Astrocyte of the spinal cord (primary cell): ENCODE data around the gene ATG7.

ENCODE experiments used
- DNase-seq: peaks from one replicate; pipeline ENCODE4 v3.0.0; 2011; ENCODE audit warnings: low read depth, low spot score
- H3K4me3 ChIP-seq: 2 replicates; pipeline ENCODE4 v1.5.1; 2011; ENCODE audit warnings: low read depth, mild to moderate bottlenecking, low read length, moderate library complexity
- CTCF ChIP-seq: IDR thresholded peaks from 2 replicates; pipeline ENCODE4 v1.5.1; 2012; ENCODE audit warnings: low read depth, mild to moderate bottlenecking, low read length, inconsistent platforms
- in situ Hi-C: cut with HindIII; loops from 2 replicates; pipeline ENCODE4 v1.10.0; 2017; ENCODE audit warnings: low sequenced_read_pairs

The ATG7 gene

DNA sequence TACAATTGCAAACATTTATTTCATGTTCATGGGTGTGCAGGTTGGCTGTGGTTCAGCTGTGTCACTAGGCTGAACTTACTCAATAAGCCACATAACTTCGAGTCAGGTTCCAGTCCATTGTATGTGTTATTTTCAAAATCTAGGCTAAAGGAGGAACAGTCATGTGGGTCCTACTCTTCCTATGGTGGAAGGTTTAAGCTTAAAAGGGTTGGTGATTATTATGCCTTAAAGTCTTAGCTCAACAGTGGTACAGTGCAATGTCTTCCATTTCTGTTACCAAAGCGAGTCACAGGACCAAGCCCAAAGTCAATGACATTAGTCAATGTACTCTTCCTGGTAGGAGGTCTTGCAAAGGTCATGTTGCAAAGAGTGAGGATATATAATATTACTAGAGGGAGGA lies 78.2 kb downstream of the ATG7 start:
- DNase-seq: no peak
- TF ChIP-seq CTCF: no peak
- in situ Hi-C loops: no loop called here
- no peak overlapping the region for H3K4me3 ChIP-seq

DNA sequence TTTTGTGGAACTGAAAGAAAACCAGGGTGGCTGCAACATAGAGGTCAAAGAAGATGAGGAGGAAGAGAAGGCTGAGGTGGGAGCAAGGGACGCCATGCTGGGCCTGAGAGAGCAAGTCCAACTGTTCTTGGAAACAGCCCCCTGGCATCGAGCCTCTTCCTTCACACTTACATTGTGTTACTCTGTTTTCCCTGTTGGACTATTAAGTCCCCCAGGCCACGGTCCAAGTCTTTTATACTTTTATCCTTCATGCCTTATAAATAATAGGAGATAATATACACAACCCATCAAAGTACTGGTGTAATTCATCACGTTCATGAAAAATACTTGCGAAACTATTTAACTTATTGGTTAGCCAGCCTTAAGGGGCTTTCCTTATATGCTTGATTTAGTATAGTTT lies 79.3 kb downstream of the ATG7 start:
- no peak for DNase-seq
- no peak overlapping the region for H3K4me3 ChIP-seq
- in situ Hi-C loops: no loop called here
- TF ChIP-seq CTCF: no peak

DNA sequence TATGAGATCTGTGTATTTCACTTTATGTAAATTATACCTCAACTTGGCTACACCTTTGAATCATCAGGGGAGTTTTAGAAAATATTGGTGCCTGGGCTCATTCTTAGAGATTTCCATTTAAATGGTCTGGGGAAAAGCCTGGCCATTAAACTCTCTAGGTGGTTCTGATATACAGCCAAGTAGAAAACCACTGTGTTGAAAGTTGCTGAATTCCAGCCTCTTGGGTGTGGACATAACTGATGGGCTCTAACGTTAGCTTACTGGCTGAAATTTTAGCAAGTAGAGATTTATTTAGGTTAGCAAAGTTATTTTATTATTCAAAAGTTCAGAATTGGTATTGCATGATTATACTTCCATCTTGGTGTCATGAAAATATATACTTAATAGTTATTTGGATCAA lies 84.1 kb downstream of the ATG7 start:
- in situ Hi-C loops: no loop called here
- H3K4me3 ChIP-seq: no peak overlapping the region
- peak; percentile 24 for DNase-seq
- TF ChIP-seq CTCF: no peak

- no peak for TF ChIP-seq CTCF
- in situ Hi-C loops: no loop called here
- no peak for DNase-seq
- H3K4me3 ChIP-seq: no peak overlapping the region
Observed at GRCh38 chr3:11362600-11362999, 90.4 kb downstream of the ATG7 start.

DNA sequence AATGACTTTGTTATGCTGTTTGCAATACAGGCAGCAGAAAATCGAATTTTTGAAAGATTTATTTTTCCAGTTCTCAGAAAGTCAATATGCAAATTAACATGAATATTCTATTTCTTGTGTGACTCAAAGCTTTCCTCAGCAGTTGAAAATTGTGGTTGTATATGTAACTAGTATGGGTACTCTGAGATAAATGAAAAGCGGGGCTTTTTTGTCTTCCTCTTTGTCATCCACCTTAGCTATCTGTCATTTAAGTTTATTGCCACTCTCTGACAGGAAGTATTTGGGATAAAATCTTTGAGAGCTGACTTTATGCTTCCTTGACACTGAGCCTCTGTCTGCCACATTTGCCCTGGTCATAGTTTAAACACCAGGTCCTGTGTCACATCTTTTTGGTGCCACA lies 91.5 kb downstream of the ATG7 start:
- no peak overlapping the region for H3K4me3 ChIP-seq
- in situ Hi-C loops: no loop called here
- no peak for DNase-seq
- no peak for TF ChIP-seq CTCF

- H3K4me3 ChIP-seq: no peak overlapping the region
- TF ChIP-seq CTCF: no peak
- DNase-seq: no peak
- in situ Hi-C loops: no loop called here
Observed at GRCh38 chr3:11364181-11364580, 92.0 kb downstream of the ATG7 start.

DNA sequence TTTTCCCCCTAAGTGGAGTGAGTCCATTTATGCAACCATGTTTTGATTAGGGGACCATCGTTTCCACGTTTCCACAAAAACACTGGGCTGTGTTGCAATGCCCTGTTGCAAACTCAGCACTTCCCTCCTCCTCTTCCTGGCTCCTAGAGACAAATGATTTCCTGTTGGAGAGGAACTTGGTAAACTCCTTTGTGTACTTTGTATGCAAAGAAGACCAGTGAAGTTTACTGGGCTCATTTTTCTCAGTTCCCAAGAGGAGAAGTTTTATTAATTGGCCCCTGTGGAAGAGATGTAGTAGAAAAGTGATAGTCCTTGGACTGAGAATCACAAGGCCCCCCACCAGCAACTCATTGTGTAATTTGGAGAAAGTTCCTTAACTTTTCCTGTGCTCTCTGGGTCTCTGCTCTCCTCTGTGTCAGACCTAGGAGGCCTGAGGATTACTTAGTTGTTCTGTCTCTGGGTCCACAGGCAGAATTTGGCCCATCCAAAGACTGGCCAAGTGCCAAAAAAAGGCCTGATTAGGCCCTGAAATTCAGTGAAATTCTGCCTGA lies 95.0 kb downstream of the ATG7 start:
- DNase-seq: peak; percentile 59
- TF ChIP-seq CTCF: no peak
- no peak overlapping the region for H3K4me3 ChIP-seq
- in situ Hi-C loops: no loop called here
